Prostate gland (tissue), 2 donors: ENCODE data around the gene SLC25A47. TPM values are rescaled to one million over a fixed set of nuclear protein-coding genes. Genes with fewer than 3 reads are reported as not detected.
"Not testable (repeated sequence)": the region's sequence is repeated elsewhere in the genome, so short reads cannot be mapped to it uniquely, and the experiment has no call there.

ENCODE experiments used
- DNase-seq: peaks from one replicate; pipeline ENCODE4 v3.0.0-alpha.2; 2019; ENCODE audit warnings: low spot score
- H3K27ac ChIP-seq, 2 donors: fragments of 200-600 bp; sonication (generic); 2 replicates each; pipeline ENCODE4 v1.5.1; 2017 to 2019
- H3K27me3 ChIP-seq: fragments of 200-600 bp; sonication (generic); replicated peaks from 2 replicates; pipeline ENCODE4 v1.5.1; 2019; ENCODE audit not compliant: insufficient read depth
- H3K36me3 ChIP-seq, 2 donors: fragments of 200-600 bp; sonication (generic); 1 replicate in 1 of 2; 2 replicates in 1 of 2; pipeline versions ENCODE4 v1.5.1 to v1.8.1; 2017 to 2019
- H3K4me1 ChIP-seq: fragments of 200-600 bp; sonication (generic); replicated peaks from 2 replicates; pipeline ENCODE4 v1.5.1; 2019
- H3K4me3 ChIP-seq, 2 donors: fragments of 200-600 bp; sonication (generic); 2 replicates each; pipeline ENCODE4 v1.5.1; 2017 to 2019
- H3K9me3 ChIP-seq: fragments of 200-600 bp; sonication (generic); 2 replicates; pipeline ENCODE4 v1.5.1; 2017
- CTCF ChIP-seq, 4 experiments: fragments of 200-600 bp in 2 of 4; fragments of 450-650 bp in 2 of 4; sonication (generic) in 2 of 4; IDR thresholded peaks; 1 replicate in 3 of 4; 2 replicates in 1 of 4; pipeline ENCODE4 v1.5.1; 2016 to 2019; ENCODE audit warnings: antibody characterized with exemption in 4 of 4, mild to moderate bottlenecking in 2 of 4, moderate library complexity in 2 of 4
- POLR2A ChIP-seq: fragments of 450-650 bp; IDR thresholded peaks from one replicate; pipeline ENCODE4 v1.6.1; 2016; ENCODE audit warnings: antibody characterized with exemption, mild to moderate bottlenecking
- POLR2AphosphoS5 ChIP-seq: sonication (generic); formaldehyde crosslinking; IDR thresholded peaks from one replicate; pipeline ENCODE4 v1.6.1; 2017; ENCODE audit warnings: antibody characterized with exemption
- WGBS: methylation state at CpG from one replicate; pipeline ENCODE4 v1.1.5; 2018; 5-methylcytosine and 5-hydroxymethylcytosine counted together
- intact Hi-C: fragments of 100-400 bp; cut with DNase I; formaldehyde crosslinking; loops from one replicate; pipeline ENCODE4 v1.14.2; 2022
- total RNA-seq, 2 donors: library from RNA; depleted of rRNA; stranded (reverse); fragments of >200 nt; gene quantifications; one replicate each; pipeline ENCODE4 v1.1.0, GENCODE V29; 2016

Gene SLC25A47
- total RNA-seq, 2 donors from 2014 or later = 0.51 TPM; not detected in 1

GRCh38 chr14:100287202-100287997, 35.7 kb upstream of the SLC25A47 start:
- 74% methylated on average over 12 of the region's 12 CpGs for WGBS
- intact Hi-C loops = no loop called here
- TF ChIP-seq CTCF (IDR thresholded peaks at IDR 0.05) = no peak
- TF ChIP-seq POLR2A = no peak
- no peak for TF ChIP-seq POLR2AphosphoS5
- no peaks in the 10 kb centered on the region for H3K27me3 ChIP-seq
- no peak overlapping the region for H3K4me3 ChIP-seq
- no peaks in the 10 kb centered on the region for H3K36me3 ChIP-seq
- H3K9me3 ChIP-seq = no peaks in the 10 kb centered on the region
- no peak overlapping the region for H3K27ac ChIP-seq
- no peak for DNase-seq
- H3K4me1 ChIP-seq = no peaks in the 10 kb centered on the region

- DNase-seq, H3K4me1 ChIP-seq, H3K36me3 ChIP-seq, H3K9me3 ChIP-seq, H3K27me3 ChIP-seq, H3K27ac ChIP-seq, H3K4me3 ChIP-seq, intact Hi-C loops: not testable (repeated sequence)
- WGBS = 82% methylated on average over 8 of the region's 8 CpGs
Measured at GRCh38 chr14:100287998-100288295, 35.2 kb upstream of the SLC25A47 start.

GRCh38 chr14:100288382-100289185, 34.6 kb upstream of the SLC25A47 start:
- no peak for DNase-seq
- TF ChIP-seq CTCF (IDR thresholded peaks at IDR 0.05) = no peak
- TF ChIP-seq POLR2AphosphoS5 = no peak
- Histone ChIP-seq H3K4me3 (no peak overlapping the region), H3K36me3 (peaks cover 0 to 4% of the 10 kb centered on the region in 2 donors), H3K4me1 (no peaks in the 10 kb centered on the region), H3K9me3 (no peaks in the 10 kb centered on the region), H3K27me3 (no peaks in the 10 kb centered on the region), H3K27ac (no peak overlapping the region)
- intact Hi-C loops = no loop called here
- WGBS = 75% methylated on average over 12 of the region's 12 CpGs

GRCh38 chr14:100289916-100290606, 33.1 kb upstream of the SLC25A47 start:
- H3K27me3 ChIP-seq = no peaks in the 10 kb centered on the region
- no peak overlapping the region for H3K27ac ChIP-seq
- WGBS = 80% methylated on average over 9 of the region's 9 CpGs
- intact Hi-C loops = no loop called here
- H3K9me3 ChIP-seq = no peaks in the 10 kb centered on the region
- no peak for TF ChIP-seq POLR2AphosphoS5
- TF ChIP-seq CTCF (IDR thresholded peaks at IDR 0.05) = no peak
- no peak for TF ChIP-seq POLR2A
- DNase-seq = no peak
- peaks cover 0 to 4% of the 10 kb centered on the region in 2 donors for H3K36me3 ChIP-seq
- no peak overlapping the region for H3K4me3 ChIP-seq
- H3K4me1 ChIP-seq = no peaks in the 10 kb centered on the region

- no peak overlapping the region for H3K4me3 ChIP-seq
- no peaks in the 10 kb centered on the region for H3K4me1 ChIP-seq
- TF ChIP-seq POLR2AphosphoS5 (no peak), POLR2A (no peak), CTCF (IDR thresholded peaks at IDR 0.05) (no peak)
- H3K36me3 ChIP-seq = peaks cover 0 to 4% of the 10 kb centered on the region in 2 donors
- WGBS = 92% methylated on average over 12 of the region's 12 CpGs
- no peaks in the 10 kb centered on the region for H3K9me3 ChIP-seq
- intact Hi-C loops = no loop called here
- no peak overlapping the region for H3K27ac ChIP-seq
- no peak for DNase-seq
- no peaks in the 10 kb centered on the region for H3K27me3 ChIP-seq
Measured at GRCh38 chr14:100290607-100291304, 32.4 kb upstream of the SLC25A47 start.
